AG09319 (cell line): ENCODE data around the gene MYO7A.

Experiments
- DNase-seq: peaks from one replicate; pipeline ENCODE4 v3.0.0-alpha.2; 2010; ENCODE audit warnings: low read depth; ENCODE audit errors: extremely low read depth
- TF ChIP-seq, protein P1 (sequence below): IDR thresholded peaks from 2 replicates; pipeline ENCODE4 v1.5.1; 2011; ENCODE audit warnings: low read depth, mild to moderate bottlenecking, inconsistent platforms, low read length, moderate library complexity

MYO7A gene

DNA sequence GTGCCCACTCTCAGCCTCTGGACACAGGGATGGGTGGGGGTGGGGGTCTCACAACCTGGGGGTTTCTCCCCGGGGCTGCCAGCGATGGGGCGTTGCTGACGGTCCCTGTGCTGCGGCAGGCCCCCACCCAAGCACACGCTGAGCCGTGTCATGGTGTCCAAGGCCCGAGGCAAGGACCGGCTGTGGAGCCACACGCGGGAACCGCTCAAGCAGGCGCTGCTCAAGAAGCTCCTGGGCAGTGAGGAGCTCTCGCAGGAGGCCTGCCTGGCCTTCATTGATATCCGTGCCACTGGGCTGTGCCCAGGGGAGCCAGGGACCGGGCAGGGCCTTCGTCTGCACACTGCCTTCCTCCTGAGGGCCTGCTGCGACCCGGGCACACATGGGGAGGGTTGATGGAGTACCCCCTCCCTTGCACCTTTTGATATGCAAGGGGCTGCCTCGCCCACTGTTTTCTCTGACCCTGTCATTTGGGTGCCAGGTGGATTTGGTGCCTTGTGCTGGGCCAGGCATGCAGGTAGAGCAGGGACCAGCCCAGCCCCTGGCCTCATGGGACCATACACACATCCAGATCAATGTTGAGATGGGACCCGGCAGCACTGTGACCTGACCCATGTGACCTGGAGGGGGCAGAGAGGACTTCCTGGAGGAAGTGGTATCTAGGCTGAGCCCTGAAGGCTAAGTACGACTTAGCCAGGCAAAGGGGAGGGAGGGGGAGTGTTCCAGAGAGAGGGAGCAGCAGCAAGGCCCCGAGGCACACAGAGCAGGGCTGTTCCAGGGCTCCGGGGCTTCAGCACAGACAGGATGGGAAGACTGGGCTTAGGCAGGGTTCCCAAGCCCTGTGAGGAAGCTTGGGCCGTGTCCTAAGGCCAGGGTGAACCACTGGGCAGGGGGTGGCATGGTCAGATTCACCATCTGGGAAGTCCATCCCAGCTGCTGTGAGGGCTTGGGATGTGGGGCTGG is 75.2 kb downstream of the MYO7A start:
- TF ChIP-seq, protein P1, sequence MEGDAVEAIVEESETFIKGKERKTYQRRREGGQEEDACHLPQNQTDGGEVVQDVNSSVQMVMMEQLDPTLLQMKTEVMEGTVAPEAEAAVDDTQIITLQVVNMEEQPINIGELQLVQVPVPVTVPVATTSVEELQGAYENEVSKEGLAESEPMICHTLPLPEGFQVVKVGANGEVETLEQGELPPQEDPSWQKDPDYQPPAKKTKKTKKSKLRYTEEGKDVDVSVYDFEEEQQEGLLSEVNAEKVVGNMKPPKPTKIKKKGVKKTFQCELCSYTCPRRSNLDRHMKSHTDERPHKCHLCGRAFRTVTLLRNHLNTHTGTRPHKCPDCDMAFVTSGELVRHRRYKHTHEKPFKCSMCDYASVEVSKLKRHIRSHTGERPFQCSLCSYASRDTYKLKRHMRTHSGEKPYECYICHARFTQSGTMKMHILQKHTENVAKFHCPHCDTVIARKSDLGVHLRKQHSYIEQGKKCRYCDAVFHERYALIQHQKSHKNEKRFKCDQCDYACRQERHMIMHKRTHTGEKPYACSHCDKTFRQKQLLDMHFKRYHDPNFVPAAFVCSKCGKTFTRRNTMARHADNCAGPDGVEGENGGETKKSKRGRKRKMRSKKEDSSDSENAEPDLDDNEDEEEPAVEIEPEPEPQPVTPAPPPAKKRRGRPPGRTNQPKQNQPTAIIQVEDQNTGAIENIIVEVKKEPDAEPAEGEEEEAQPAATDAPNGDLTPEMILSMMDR, result no peak
- no peak for DNase-seq

DNA sequence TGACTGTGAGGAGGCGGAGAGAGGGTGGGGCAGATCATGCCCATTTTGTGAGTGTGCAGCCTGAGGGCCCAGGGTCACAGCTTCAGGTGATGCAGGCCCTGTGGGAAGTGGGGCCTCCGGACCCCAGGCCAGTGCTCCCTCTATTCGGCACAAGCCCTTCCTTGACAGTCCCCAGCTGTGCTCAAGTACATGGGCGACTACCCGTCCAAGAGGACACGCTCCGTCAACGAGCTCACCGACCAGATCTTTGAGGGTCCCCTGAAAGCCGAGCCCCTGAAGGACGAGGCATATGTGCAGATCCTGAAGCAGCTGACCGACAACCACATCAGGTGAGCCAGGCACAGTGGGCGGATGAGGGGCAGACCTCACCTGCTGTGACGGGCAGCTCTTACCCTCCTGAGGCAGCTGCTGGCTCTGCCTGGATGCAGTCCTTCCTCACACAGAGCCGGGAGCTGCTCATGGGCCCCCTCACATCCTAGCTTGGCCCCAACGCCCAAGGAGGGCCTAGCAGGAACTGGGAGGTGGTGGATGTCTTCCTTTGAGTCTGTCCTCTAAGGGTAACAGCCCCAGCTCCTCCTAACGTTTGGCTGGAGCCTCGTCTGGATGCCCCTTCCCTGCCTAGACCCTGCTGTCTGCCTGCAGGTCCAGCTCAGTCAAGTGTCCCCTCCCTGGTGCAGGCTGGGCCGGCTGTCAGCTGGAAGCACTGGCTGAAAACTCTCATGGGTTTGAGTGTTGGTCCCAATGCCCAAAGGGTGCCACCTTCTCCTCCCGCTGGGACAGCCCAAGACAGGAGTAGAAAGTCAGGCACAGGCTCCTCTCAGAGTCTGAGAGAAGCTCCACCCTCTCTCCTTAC is 76.1 kb downstream of the MYO7A start:
- DNase-seq, result no peak
- TF ChIP-seq, protein P1, result no peak

DNA sequence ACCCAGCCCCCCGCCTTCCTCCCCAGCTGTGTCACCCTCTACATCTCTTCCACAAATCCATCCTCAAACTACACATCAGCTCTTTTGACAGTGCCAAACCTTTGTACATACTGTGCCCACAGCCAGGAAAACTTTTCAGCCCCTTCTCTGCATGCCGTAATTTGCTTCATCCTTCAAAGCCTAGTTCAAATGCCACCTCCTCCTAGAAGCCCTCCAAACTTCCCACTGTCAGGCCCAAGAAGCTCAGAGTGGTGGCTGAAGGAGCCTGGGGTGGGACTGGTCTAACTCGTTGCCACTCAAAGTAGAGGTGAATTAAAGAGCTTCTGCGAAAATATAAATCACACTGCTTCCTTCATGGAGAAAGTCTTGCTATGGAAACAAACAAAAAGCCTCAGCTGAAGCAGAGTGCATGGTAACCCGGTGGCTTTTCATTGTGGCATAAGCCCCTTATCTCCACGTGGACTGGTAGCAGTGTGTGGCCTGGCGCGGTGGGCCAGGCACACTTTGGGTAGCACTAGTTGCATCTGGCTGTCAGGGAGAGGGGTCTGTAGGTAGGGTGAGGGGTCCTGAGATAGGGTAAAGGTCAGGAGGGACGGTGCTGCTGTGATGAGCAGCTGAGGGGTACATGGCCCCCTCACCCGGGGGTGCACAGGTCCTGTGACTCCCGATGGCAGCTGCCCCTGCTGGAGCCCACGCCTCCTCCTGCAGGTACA is 76.9 kb downstream of the MYO7A start:
- DNase-seq, result no peak
- TF ChIP-seq, protein P1, result no peak

DNA sequence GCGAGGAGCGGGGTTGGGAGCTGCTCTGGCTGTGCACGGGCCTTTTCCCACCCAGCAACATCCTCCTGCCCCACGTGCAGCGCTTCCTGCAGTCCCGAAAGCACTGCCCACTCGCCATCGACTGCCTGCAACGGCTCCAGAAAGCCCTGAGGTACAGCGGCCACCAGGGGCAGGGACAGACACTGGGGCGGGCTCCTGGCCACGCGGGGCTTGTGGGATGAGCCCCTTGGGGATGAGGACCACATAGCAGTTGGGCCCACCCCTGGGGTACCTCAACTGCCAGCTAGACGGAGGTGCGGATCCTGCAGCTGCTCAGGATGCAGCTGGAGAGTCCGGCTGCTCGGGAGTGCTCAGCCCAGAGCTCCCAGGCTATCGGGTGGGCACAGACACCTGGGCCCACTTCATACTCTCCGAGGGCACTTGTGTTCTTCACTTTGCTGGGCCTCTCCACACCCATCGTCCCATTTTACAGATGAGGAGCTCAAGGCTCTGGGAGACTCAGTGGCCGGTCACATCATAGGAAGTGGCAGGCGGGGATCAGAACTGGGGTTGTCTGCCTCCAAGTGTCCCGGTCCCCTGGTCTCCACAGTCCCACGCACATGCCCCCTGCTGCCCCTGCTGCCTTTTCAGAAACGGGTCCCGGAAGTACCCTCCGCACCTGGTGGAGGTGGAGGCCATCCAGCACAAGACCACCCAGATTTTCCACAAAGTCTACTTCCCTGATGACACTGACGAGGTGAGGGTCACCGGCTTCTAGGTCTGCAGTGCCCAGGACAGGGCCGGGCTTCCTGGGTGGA is 77.6 kb downstream of the MYO7A start:
- DNase-seq, result no peak
- TF ChIP-seq, protein P1, result no peak

DNA sequence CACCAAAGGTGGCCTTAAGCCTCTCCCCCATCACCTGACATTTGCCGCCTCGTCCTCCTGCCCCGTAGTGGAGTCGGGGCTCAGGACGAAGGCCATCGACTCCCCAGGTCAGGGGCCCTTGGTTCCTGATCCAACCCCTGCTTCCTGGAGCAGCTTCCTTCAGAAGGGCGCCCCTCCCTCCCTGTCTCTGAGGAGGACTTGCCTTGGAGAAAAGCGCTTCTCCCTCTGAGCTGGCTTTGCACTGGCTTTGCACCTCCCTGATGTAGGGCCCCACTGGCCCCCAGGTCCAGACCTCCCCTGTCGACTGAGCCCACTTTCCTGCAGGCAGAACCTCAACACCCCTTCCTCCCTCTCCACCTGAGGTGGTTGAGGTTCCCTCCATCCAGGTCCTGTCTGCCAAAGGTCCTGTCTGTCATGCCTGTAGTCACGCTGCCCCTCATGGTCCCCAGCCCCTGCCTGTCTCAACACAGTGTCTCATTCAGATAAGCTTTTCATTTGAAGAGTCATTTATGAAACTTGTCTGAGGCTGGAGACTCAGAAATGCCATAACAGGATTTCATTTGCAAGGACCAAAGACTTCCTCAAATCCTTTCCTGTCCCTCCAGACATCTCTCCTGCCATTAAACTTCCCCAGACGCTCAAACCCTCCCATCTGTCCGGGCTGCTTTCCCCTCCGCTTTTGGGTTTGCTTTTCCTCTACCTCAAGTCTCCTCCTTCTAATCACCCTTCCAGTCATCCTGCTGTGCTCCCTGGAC is 78.4 kb downstream of the MYO7A start:
- TF ChIP-seq, protein P1, result no peak
- no peak for DNase-seq

DNA sequence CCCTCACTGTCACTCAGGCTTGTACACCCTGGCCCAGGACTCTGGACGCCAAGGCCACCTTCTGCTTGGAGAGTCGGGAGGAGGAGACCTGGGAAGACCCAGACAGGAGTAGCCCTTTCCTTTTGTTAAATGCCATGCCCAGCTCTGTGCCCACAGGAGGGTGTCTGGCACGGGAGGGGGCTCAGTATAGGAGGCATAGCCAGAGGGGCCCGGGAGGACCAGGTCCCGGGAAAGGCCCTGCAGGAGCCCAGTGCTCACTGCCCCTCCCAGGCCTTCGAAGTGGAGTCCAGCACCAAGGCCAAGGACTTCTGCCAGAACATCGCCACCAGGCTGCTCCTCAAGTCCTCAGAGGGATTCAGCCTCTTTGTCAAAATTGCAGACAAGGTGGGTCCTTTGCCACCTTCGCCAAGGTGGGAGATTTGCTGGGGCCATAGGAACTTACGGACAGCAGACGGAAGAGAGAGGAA is 79.0 kb downstream of the MYO7A start:
- DNase-seq, result no peak
- TF ChIP-seq, protein P1, result no peak
